Measurements from ENCODE around the gene STING1. TPM values are rescaled to one million over a fixed set of nuclear protein-coding genes. Genes with fewer than 3 reads are reported as not detected.

Gene STING1
- total and polyA plus RNA-seq, 10 of the 15 experiments (the other 5 are each of a cell fraction or from before 2014, with no cell fraction given) = 10.1 to 56.1 (median 41.0) TPM

- TF ChIP-seq, protein P1, sequence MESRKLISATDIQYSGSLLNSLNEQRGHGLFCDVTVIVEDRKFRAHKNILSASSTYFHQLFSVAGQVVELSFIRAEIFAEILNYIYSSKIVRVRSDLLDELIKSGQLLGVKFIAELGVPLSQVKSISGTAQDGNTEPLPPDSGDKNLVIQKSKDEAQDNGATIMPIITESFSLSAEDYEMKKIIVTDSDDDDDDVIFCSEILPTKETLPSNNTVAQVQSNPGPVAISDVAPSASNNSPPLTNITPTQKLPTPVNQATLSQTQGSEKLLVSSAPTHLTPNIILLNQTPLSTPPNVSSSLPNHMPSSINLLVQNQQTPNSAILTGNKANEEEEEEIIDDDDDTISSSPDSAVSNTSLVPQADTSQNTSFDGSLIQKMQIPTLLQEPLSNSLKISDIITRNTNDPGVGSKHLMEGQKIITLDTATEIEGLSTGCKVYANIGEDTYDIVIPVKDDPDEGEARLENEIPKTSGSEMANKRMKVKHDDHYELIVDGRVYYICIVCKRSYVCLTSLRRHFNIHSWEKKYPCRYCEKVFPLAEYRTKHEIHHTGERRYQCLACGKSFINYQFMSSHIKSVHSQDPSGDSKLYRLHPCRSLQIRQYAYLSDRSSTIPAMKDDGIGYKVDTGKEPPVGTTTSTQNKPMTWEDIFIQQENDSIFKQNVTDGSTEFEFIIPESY (IDR thresholded peaks at IDR 0.05) = no peak
- 0 out of 2 replicates have a peak, but pooled peaks have one; percentile 11 for TF ChIP-seq DPF2 (IDR thresholded peaks at IDR 0.05)
- peak; percentile 78 for TF ChIP-seq PKNOX1 (IDR thresholded peaks at IDR 0.05)
Observed at GRCh38 chr5:139438707-139439012, 43.9 kb downstream of the STING1 start (continued).

DNA sequence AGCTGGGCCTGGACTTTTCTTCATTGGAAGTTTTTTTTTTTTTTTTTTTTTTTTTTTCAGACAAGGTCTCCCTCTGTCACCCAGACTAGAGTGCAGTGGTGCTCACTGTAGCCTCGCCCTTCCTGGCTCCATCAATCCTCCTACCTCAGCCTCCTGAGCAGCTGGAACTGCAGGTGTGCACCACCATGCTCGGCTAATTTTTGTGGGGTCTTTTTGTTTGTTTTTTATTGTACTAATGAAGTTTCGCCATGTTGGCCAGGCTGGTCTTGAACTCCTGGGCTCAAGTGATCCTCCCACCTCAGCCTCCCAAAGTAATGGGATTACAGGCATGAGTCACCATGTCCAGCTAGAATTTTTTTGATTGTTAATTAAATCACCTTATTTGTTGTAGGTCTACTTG is 46.9 kb downstream of the STING1 start:
- ChIA-PET POLR2A (interaction anchor here (0.6 to 5.7 kb wide), 11 partner anchors 10 to 140 kb away, joined by 3 to 53 read pairs (median 3); partner anchors contain the start of gene STING1), SMC1A (ENCODE audit: uncharacterized antibody, unreplicated experiment) (interaction anchor here (0.7 to 8.2 kb wide), 9 partner anchors 12 to 127 kb away, joined by 3 to 86 read pairs (median 16); partner anchors contain the start of gene STING1), CTCF (interaction anchor here (0.6 to 7.9 kb wide), 8 partner anchors 13 to 200 kb away, joined by 4 to 83 read pairs (median 14); partner anchors contain the start of gene STING1), RAD21 (ENCODE audit: unreplicated experiment) (interaction anchor here (0.8 to 5.4 kb wide), 11 partner anchors 8 to 94 kb away, joined by 3 to 59 read pairs (median 8); partner anchors contain the start of genes ECSCR and SPATA24)
- Histone ChIP-seq H3K36me3 (ENCODE audit: control insufficient read depth in 2 of 2, insufficient read depth in 2 of 2, low read length in 1 of 2) (no peaks in the 10 kb centered on the region), H3K27ac (ENCODE audit: control insufficient read depth, insufficient read depth) (no peak overlapping the region), H4K20me1 (ENCODE audit: control insufficient read depth, insufficient read depth) (no peaks in the 10 kb centered on the region), H3K4me2 (ENCODE audit: control insufficient read depth, insufficient read depth) (no peak overlapping the region), H3K9me3 (replicated peaks; ENCODE audit: control insufficient read depth, insufficient read depth, low read length) (no peaks in the 10 kb centered on the region), H3K4me3 (no peak overlapping the region), H2AFZ (ENCODE audit: control insufficient read depth, low read depth, low read length) (no peak overlapping the region), H3K79me2 (ENCODE audit: control insufficient read depth, insufficient read depth, low read length) (no peaks in the 10 kb centered on the region), H3K27me3 (replicated peaks in 1 of 2; ENCODE audit: control insufficient read depth in 2 of 2, insufficient read depth in 2 of 2, low read length in 1 of 2) (no peaks in the 10 kb centered on the region), H3K9ac (ENCODE audit: control insufficient read depth, insufficient read depth, low read length) (no peak overlapping the region), H3K4me1 (ENCODE audit: control insufficient read depth, insufficient read depth, low read length) (peaks cover 24% of the 10 kb centered on the region)
- intact Hi-C loops (cut with micrococcal nuclease; ENCODE audit: unreplicated experiment) = no loop called here
- in situ Hi-C loops (cut with MboI) = no loop called here
- BruUV-seq (replicated peaks) = no TSS peak
- 98% methylated on average over 3 of the region's 3 CpGs for WGBS (ENCODE audit: insufficient coverage, insufficient replicate concordance, low lambda C conversion rate, missing lambda C conversion rate)
- FAIRE-seq (no peak), ATAC-seq (no peak), DNase-seq (ENCODE audit: low read depth, low spot score) (no peak)
- TF ChIP-seq SMARCA5 (IDR thresholded peaks at IDR 0.05) (no peak), POLR2AphosphoS5 (IDR thresholded peaks at IDR 0.05; ENCODE audit: low read length) (no peak), SP1 (IDR thresholded peaks at IDR 0.05; ENCODE audit: low read depth, low read length) (no peak), RB1 (IDR thresholded peaks at IDR 0.05; ENCODE audit: borderline replicate concordance) (no peak), ZNF592 (IDR thresholded peaks at IDR 0.05) (no peak), JUNB (IDR thresholded peaks at IDR 0.05) (no peak), SREBF2 (IDR thresholded peaks at IDR 0.05; ENCODE audit: low read length) (no peak), FOXM1 (IDR thresholded peaks at IDR 0.05; ENCODE audit: low read depth, low read length) (no peak)
- TF ChIP-seq, protein P2, sequence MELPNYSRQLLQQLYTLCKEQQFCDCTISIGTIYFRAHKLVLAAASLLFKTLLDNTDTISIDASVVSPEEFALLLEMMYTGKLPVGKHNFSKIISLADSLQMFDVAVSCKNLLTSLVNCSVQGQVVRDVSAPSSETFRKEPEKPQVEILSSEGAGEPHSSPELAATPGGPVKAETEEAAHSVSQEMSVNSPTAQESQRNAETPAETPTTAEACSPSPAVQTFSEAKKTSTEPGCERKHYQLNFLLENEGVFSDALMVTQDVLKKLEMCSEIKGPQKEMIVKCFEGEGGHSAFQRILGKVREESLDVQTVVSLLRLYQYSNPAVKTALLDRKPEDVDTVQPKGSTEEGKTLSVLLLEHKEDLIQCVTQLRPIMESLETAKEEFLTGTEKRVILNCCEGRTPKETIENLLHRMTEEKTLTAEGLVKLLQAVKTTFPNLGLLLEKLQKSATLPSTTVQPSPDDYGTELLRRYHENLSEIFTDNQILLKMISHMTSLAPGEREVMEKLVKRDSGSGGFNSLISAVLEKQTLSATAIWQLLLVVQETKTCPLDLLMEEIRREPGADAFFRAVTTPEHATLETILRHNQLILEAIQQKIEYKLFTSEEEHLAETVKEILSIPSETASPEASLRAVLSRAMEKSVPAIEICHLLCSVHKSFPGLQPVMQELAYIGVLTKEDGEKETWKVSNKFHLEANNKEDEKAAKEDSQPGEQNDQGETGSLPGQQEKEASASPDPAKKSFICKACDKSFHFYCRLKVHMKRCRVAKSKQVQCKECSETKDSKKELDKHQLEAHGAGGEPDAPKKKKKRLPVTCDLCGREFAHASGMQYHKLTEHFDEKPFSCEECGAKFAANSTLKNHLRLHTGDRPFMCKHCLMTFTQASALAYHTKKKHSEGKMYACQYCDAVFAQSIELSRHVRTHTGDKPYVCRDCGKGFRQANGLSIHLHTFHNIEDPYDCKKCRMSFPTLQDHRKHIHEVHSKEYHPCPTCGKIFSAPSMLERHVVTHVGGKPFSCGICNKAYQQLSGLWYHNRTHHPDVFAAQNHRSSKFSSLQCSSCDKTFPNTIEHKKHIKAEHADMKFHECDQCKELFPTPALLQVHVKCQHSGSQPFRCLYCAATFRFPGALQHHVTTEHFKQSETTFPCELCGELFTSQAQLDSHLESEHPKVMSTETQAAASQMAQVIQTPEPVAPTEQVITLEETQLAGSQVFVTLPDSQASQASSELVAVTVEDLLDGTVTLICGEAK (IDR thresholded peaks at IDR 0.05; ENCODE audit: borderline replicate concordance) = no peak

All from GM12878 (cell line).